MCF 10A (cell line): ENCODE measurements around the gene REP15. TPM values are rescaled to one million over a fixed set of nuclear protein-coding genes. Genes with fewer than 3 reads are reported as not detected.

ENCODE experiments used
- BruUV-seq: library from RNA; stranded (reverse); fragments of 400-500 nt; replicated peaks from 2 replicates; lab custom pipeline; 2021; lab: Mats Ljungman, UMichigan
- CTCF ChIA-PET: fragments of 300-600 bp; sonication (Branson Sonifier 250); formaldehyde crosslinking; extraction: SDS; loops from one replicate; lab custom pipeline; 2021; ENCODE audit warnings: antibody characterized with exemption, inconsistent platforms; lab: Yijun Ruan, JAX
- POLR2A ChIA-PET: fragments of 300-600, 350-650 bp; sonication (Branson Sonifier 250); formaldehyde crosslinking; extraction: SDS; loops from one replicate; lab custom pipeline; 2020; ENCODE audit warnings: antibody characterized with exemption, inconsistent platforms; lab: Yijun Ruan, JAX
- DNase-seq: peaks from one replicate; pipeline ENCODE4 v3.0.0-alpha.2; 2018; ENCODE audit not compliant: unreplicated experiment
- H3K27ac Mint-ChIP-seq: one replicate; pipeline ENCODE4 v1.8.0; 2022; ENCODE audit warnings: mild to moderate bottlenecking, low read depth, mixed read lengths; ENCODE audit not compliant: unreplicated experiment
- H3K27me3 Mint-ChIP-seq: one replicate; pipeline ENCODE4 v1.8.0; 2022; ENCODE audit warnings: mixed read lengths; ENCODE audit not compliant: insufficient read depth, unreplicated experiment
- H3K36me3 Mint-ChIP-seq: one replicate; pipeline ENCODE4 v1.8.0; 2022; ENCODE audit warnings: mild to moderate bottlenecking, moderate library complexity, mixed read lengths; ENCODE audit not compliant: insufficient read depth, unreplicated experiment
- H3K4me1 Mint-ChIP-seq: one replicate; pipeline ENCODE4 v1.8.0; 2022; ENCODE audit warnings: mixed read lengths; ENCODE audit not compliant: insufficient read depth, unreplicated experiment
- H3K4me3 Mint-ChIP-seq: one replicate; pipeline ENCODE4 v1.8.0; 2022; ENCODE audit warnings: mild to moderate bottlenecking, moderate library complexity, mixed read lengths; ENCODE audit not compliant: unreplicated experiment
- H3K9me3 Mint-ChIP-seq: one replicate; pipeline ENCODE4 v1.8.0; 2022; ENCODE audit warnings: mixed read lengths; ENCODE audit not compliant: unreplicated experiment
- CTCF ChIP-seq: fragments of 200-600 bp; IDR thresholded peaks from one replicate; pipeline ENCODE4 v1.8.0; 2022; ENCODE audit warnings: antibody characterized with exemption, mild to moderate bottlenecking; ENCODE audit not compliant: unreplicated experiment
- intact Hi-C: fragments of 100-400 bp; cut with micrococcal nuclease; formaldehyde crosslinking; loops from 2 replicates; pipeline ENCODE4 v1.14.1; 2022
- total RNA-seq: library from RNA; stranded (reverse); gene quantifications from 2 replicates; pipeline ENCODE4 v1.2.3, GENCODE V29; 2022

REP15 gene
- total RNA-seq, 1 experiment from 2014 or later, result 0.86 TPM

- DNase-seq, result no peak
- Mint-ChIP-seq H3K27ac (no peak overlapping the region), H3K27me3 (no peaks in the 10 kb centered on the region), H3K36me3 (peaks cover 68% of the 10 kb centered on the region), H3K4me3 (no peak overlapping the region), H3K4me1 (no peaks in the 10 kb centered on the region), H3K9me3 (no peaks in the 10 kb centered on the region)
- ChIA-PET CTCF (interaction anchor here (1.1 to 2.2 kb wide), 3 partner anchors 9 to 30 kb away, joined by 3 to 6 read pairs (median 5); no protein-coding TSS in a partner anchor), POLR2A (interaction anchor here (0.6 kb wide), 1 partner anchor 736 kb away, joined by 4 read pairs; no protein-coding TSS in a partner anchor)
- intact Hi-C loops, result no loop called here
- no TSS peak for BruUV-seq
- TF ChIP-seq CTCF, result no peak
Measured at GRCh38 chr12:27672643-27673042, 23.6 kb upstream of the REP15 start.

- ChIA-PET POLR2A (interaction anchor here (0.5 to 1.2 kb wide), 2 partner anchors 338 to 863 kb away, joined by 3 read pairs; no protein-coding TSS in a partner anchor), CTCF (interaction anchor here (0.6 to 1.4 kb wide), 3 partner anchors 10 to 268 kb away, joined by 3 to 6 read pairs (median 4); no protein-coding TSS in a partner anchor)
- BruUV-seq, result no TSS peak
- no peak for TF ChIP-seq CTCF
- no peak overlapping the region for H3K4me3 Mint-ChIP-seq
- H3K9me3 Mint-ChIP-seq, result no peaks in the 10 kb centered on the region
- H3K27me3 Mint-ChIP-seq, result no peaks in the 10 kb centered on the region
- no peaks in the 10 kb centered on the region for H3K4me1 Mint-ChIP-seq
- H3K36me3 Mint-ChIP-seq, result peaks cover 67% of the 10 kb centered on the region
- no peak overlapping the region for H3K27ac Mint-ChIP-seq
- intact Hi-C loops, result no loop called here
- no peak for DNase-seq
Measured at GRCh38 chr12:27673101-27673718, 23.0 kb upstream of the REP15 start.

GRCh38 chr12:27674989-27675388 lies 21.3 kb upstream of the REP15 start:
- no peak overlapping the region for H3K27ac Mint-ChIP-seq
- H3K9me3 Mint-ChIP-seq, result no peaks in the 10 kb centered on the region
- peaks cover 72% of the 10 kb centered on the region for H3K36me3 Mint-ChIP-seq
- BruUV-seq, result no TSS peak
- H3K4me3 Mint-ChIP-seq, result no peak overlapping the region
- DNase-seq, result no peak
- no peak for TF ChIP-seq CTCF
- ChIA-PET POLR2A (no interaction called here), CTCF (interaction anchor here (0.5 to 0.6 kb wide), 3 partner anchors 13 to 548 kb away, joined by 3 to 4 read pairs (median 3); no protein-coding TSS in a partner anchor)
- intact Hi-C loops, result no loop called here
- H3K27me3 Mint-ChIP-seq, result no peaks in the 10 kb centered on the region
- no peaks in the 10 kb centered on the region for H3K4me1 Mint-ChIP-seq

- H3K27ac Mint-ChIP-seq, result no peak overlapping the region
- no TSS peak for BruUV-seq
- no peak for TF ChIP-seq CTCF
- ChIA-PET POLR2A (no interaction called here), CTCF (interaction anchor here (2.5 kb wide), 1 partner anchor 23 kb away, joined by 6 read pairs; no protein-coding TSS in a partner anchor)
- H3K27me3 Mint-ChIP-seq, result no peaks in the 10 kb centered on the region
- DNase-seq, result no peak
- intact Hi-C loops, result no loop called here
- H3K9me3 Mint-ChIP-seq, result no peaks in the 10 kb centered on the region
- no peak overlapping the region for H3K4me3 Mint-ChIP-seq
- peaks cover 70% of the 10 kb centered on the region for H3K36me3 Mint-ChIP-seq
- no peaks in the 10 kb centered on the region for H3K4me1 Mint-ChIP-seq
Measured at GRCh38 chr12:27680619-27681018, 15.6 kb upstream of the REP15 start.
